Measurements from ENCODE around the gene WEE2. TPM values are rescaled to one million over a fixed set of nuclear protein-coding genes. Genes with fewer than 3 reads are reported as not detected.

WEE2 gene
- total and polyA plus RNA-seq, 2 donors: 0.05 TPM

- Histone ChIP-seq H3K4me3 (ENCODE audit: low read length in 2 of 2) (no peak overlapping the region), H3K27ac (ENCODE audit: low read depth in 1 of 2, low read length in 1 of 2) (no peak overlapping the region), H3K4me1 (ENCODE audit: control insufficient read depth in 2 of 2, insufficient read depth in 2 of 2, low read length in 2 of 2) (peaks cover 0 to 6% of the 10 kb centered on the region in 2 donors), H3K36me3 (ENCODE audit: control insufficient read depth in 2 of 2, insufficient read depth in 2 of 2, low read length in 1 of 2) (no peaks in the 10 kb centered on the region), H3K9me3 (ENCODE audit: control insufficient read depth in 2 of 2, insufficient read depth in 1 of 2, low read length in 1 of 2) (no peaks in the 10 kb centered on the region), H3K27me3 (ENCODE audit: control insufficient read depth in 2 of 2, insufficient read depth in 1 of 2, low read length in 1 of 2) (peaks cover 1 to 5% of the 10 kb centered on the region in 2 donors)
- 87% methylated on average over 10 of the region's 10 CpGs for WGBS
- no peak for DNase-seq (ENCODE audit: low read depth in 6 of 9, low spot score in 9 of 9)
Measured at GRCh38 chr7:141697211-141697871, 10.8 kb upstream of the WEE2 start.

GRCh38 chr7:141698247-141699015 is 9.7 kb upstream of the WEE2 start:
- no peaks in the 10 kb centered on the region for H3K36me3 ChIP-seq (ENCODE audit: control insufficient read depth in 2 of 2, insufficient read depth in 2 of 2, low read length in 1 of 2)
- H3K9me3 ChIP-seq (ENCODE audit: control insufficient read depth in 2 of 2, insufficient read depth in 1 of 2, low read length in 1 of 2): no peaks in the 10 kb centered on the region
- WGBS: 80% methylated on average over 1 of the region's 1 CpG
- H3K27ac ChIP-seq (ENCODE audit: low read depth in 1 of 2, low read length in 1 of 2): no peak overlapping the region
- no peak for DNase-seq (ENCODE audit: low read depth in 6 of 9, low spot score in 9 of 9)
- H3K27me3 ChIP-seq (ENCODE audit: control insufficient read depth in 2 of 2, insufficient read depth in 1 of 2, low read length in 1 of 2): peaks cover 2 to 16% of the 10 kb centered on the region in 2 donors
- peaks cover 0 to 6% of the 10 kb centered on the region in 2 donors for H3K4me1 ChIP-seq (ENCODE audit: control insufficient read depth in 2 of 2, insufficient read depth in 2 of 2, low read length in 2 of 2)
- H3K4me3 ChIP-seq (ENCODE audit: low read length in 2 of 2): no peak overlapping the region

GRCh38 chr7:141699860-141700259 is 8.3 kb upstream of the WEE2 start:
- Histone ChIP-seq H3K4me1 (ENCODE audit: control insufficient read depth in 2 of 2, insufficient read depth in 2 of 2, low read length in 2 of 2) (peaks cover 0 to 6% of the 10 kb centered on the region in 2 donors), H3K27me3 (ENCODE audit: control insufficient read depth in 2 of 2, insufficient read depth in 1 of 2, low read length in 1 of 2) (peaks cover 2 to 18% of the 10 kb centered on the region in 2 donors), H3K9me3 (ENCODE audit: control insufficient read depth in 2 of 2, insufficient read depth in 1 of 2, low read length in 1 of 2) (no peaks in the 10 kb centered on the region), H3K4me3 (ENCODE audit: low read length in 2 of 2) (no peak overlapping the region), H3K36me3 (ENCODE audit: control insufficient read depth in 2 of 2, insufficient read depth in 2 of 2, low read length in 1 of 2) (no peaks in the 10 kb centered on the region), H3K27ac (ENCODE audit: low read depth in 1 of 2, low read length in 1 of 2) (no peak overlapping the region)
- WGBS: 95% methylated on average over 3 of the region's 3 CpGs
- no peak for DNase-seq (ENCODE audit: low read depth in 6 of 9, low spot score in 9 of 9)

GRCh38 chr7:141700296-141700847 is 7.8 kb upstream of the WEE2 start:
- no peak overlapping the region for H3K27ac ChIP-seq (ENCODE audit: low read depth in 1 of 2, low read length in 1 of 2)
- peaks cover 0 to 6% of the 10 kb centered on the region in 2 donors for H3K4me1 ChIP-seq (ENCODE audit: control insufficient read depth in 2 of 2, insufficient read depth in 2 of 2, low read length in 2 of 2)
- peaks cover 2 to 18% of the 10 kb centered on the region in 2 donors for H3K27me3 ChIP-seq (ENCODE audit: control insufficient read depth in 2 of 2, insufficient read depth in 1 of 2, low read length in 1 of 2)
- no peak for DNase-seq (ENCODE audit: low read depth in 6 of 9, low spot score in 9 of 9)
- peak overlapping the region in 1 of 2 donors; percentile 89 for H3K4me3 ChIP-seq (ENCODE audit: low read length in 2 of 2)
- 89% methylated on average over 5 of the region's 5 CpGs for WGBS
- H3K36me3 ChIP-seq (ENCODE audit: control insufficient read depth in 2 of 2, insufficient read depth in 2 of 2, low read length in 1 of 2): no peaks in the 10 kb centered on the region
- H3K9me3 ChIP-seq (ENCODE audit: control insufficient read depth in 2 of 2, insufficient read depth in 1 of 2, low read length in 1 of 2): no peaks in the 10 kb centered on the region

GRCh38 chr7:141700848-141701371 is 7.2 kb upstream of the WEE2 start:
- no peaks in the 10 kb centered on the region for H3K9me3 ChIP-seq (ENCODE audit: control insufficient read depth in 2 of 2, insufficient read depth in 1 of 2, low read length in 1 of 2)
- 5% methylated on average over 20 of the region's 20 CpGs for WGBS
- H3K27me3 ChIP-seq (ENCODE audit: control insufficient read depth in 2 of 2, insufficient read depth in 1 of 2, low read length in 1 of 2): peaks cover 2 to 18% of the 10 kb centered on the region in 2 donors
- no peak overlapping the region for H3K27ac ChIP-seq (ENCODE audit: low read depth in 1 of 2, low read length in 1 of 2)
- H3K4me1 ChIP-seq (ENCODE audit: control insufficient read depth in 2 of 2, insufficient read depth in 2 of 2, low read length in 2 of 2): peaks cover 0 to 6% of the 10 kb centered on the region in 2 donors
- peak in 5 of 9 donors; percentile 4 to 31 (median 6) for DNase-seq (ENCODE audit: low read depth in 6 of 9, low spot score in 9 of 9)
- no peaks in the 10 kb centered on the region for H3K36me3 ChIP-seq (ENCODE audit: control insufficient read depth in 2 of 2, insufficient read depth in 2 of 2, low read length in 1 of 2)
- H3K4me3 ChIP-seq (ENCODE audit: low read length in 2 of 2): peak overlapping the region; percentile 41 to 89

GRCh38 chr7:141701489-141702046 is 6.6 kb upstream of the WEE2 start:
- Histone ChIP-seq H3K4me3 (ENCODE audit: low read length in 2 of 2) (peak overlapping the region; percentile 52 to 89), H3K36me3 (ENCODE audit: control insufficient read depth in 2 of 2, insufficient read depth in 2 of 2, low read length in 1 of 2) (no peaks in the 10 kb centered on the region), H3K27me3 (ENCODE audit: control insufficient read depth in 2 of 2, insufficient read depth in 1 of 2, low read length in 1 of 2) (peaks cover 2 to 18% of the 10 kb centered on the region in 2 donors), H3K27ac (ENCODE audit: low read depth in 1 of 2, low read length in 1 of 2) (peak overlapping the region in 1 of 2 donors; percentile 89), H3K4me1 (ENCODE audit: control insufficient read depth in 2 of 2, insufficient read depth in 2 of 2, low read length in 2 of 2) (peaks cover 0 to 6% of the 10 kb centered on the region in 2 donors), H3K9me3 (ENCODE audit: control insufficient read depth in 2 of 2, insufficient read depth in 1 of 2, low read length in 1 of 2) (no peaks in the 10 kb centered on the region)
- peak; percentile 27 to 84 (median 51) for DNase-seq (ENCODE audit: low read depth in 6 of 9, low spot score in 9 of 9)
- WGBS: under 1% methylated on average over 58 of the region's 59 CpGs

- peak in 6 of 9 donors; percentile 7 to 52 (median 20) for DNase-seq (ENCODE audit: low read depth in 6 of 9, low spot score in 9 of 9)
- 1% methylated on average over 62 of the region's 62 CpGs for WGBS
- H3K4me3 ChIP-seq (ENCODE audit: low read length in 2 of 2): peak within 1 kb of the TSS; percentile 52 to 89
- H3K9me3 ChIP-seq (ENCODE audit: control insufficient read depth in 2 of 2, insufficient read depth in 1 of 2, low read length in 1 of 2): no peaks in the 10 kb centered on the region
- H3K36me3 ChIP-seq (ENCODE audit: control insufficient read depth in 2 of 2, insufficient read depth in 2 of 2, low read length in 1 of 2): no peaks in the 10 kb centered on the region
- peaks cover 0 to 6% of the 10 kb centered on the region in 2 donors for H3K4me1 ChIP-seq (ENCODE audit: control insufficient read depth in 2 of 2, insufficient read depth in 2 of 2, low read length in 2 of 2)
- peaks cover 2 to 18% of the 10 kb centered on the region in 2 donors for H3K27me3 ChIP-seq (ENCODE audit: control insufficient read depth in 2 of 2, insufficient read depth in 1 of 2, low read length in 1 of 2)
- H3K27ac ChIP-seq (ENCODE audit: low read depth in 1 of 2, low read length in 1 of 2): peak within 1 kb of the TSS in 1 of 2 donors; percentile 89
Measured at GRCh38 chr7:141702047-141702567, 6.0 kb upstream of the WEE2 start, which contains the start of gene DENND11. Gene DENND11 (minus strand): TSS chr7:141702166. CDS start chr7:141702153, 13 bp downstream.

- WGBS: 96% methylated on average over 4 of the region's 4 CpGs
- Histone ChIP-seq H3K4me3 (ENCODE audit: low read length in 2 of 2) (no peak overlapping the region), H3K27ac (ENCODE audit: low read depth in 1 of 2, low read length in 1 of 2) (no peak overlapping the region), H3K9me3 (ENCODE audit: control insufficient read depth in 2 of 2, insufficient read depth in 1 of 2, low read length in 1 of 2) (no peaks in the 10 kb centered on the region), H3K36me3 (ENCODE audit: control insufficient read depth in 2 of 2, insufficient read depth in 2 of 2, low read length in 1 of 2) (no peaks in the 10 kb centered on the region), H3K4me1 (ENCODE audit: control insufficient read depth in 2 of 2, insufficient read depth in 2 of 2, low read length in 2 of 2) (peaks cover 0 to 6% of the 10 kb centered on the region in 2 donors), H3K27me3 (ENCODE audit: control insufficient read depth in 2 of 2, insufficient read depth in 1 of 2, low read length in 1 of 2) (peaks cover 2 to 18% of the 10 kb centered on the region in 2 donors)
- no peak for DNase-seq (ENCODE audit: low read depth in 6 of 9, low spot score in 9 of 9)
Measured at GRCh38 chr7:141702892-141703291, 5.3 kb upstream of the WEE2 start.
